Measurements from ENCODE around the gene ITGA4. TPM values are rescaled to one million over a fixed set of nuclear protein-coding genes. Genes with fewer than 3 reads are reported as not detected.

The ITGA4 gene
- polyA plus RNA-seq, 6 donors from 2014 or later = 129 to 160 (median 153) TPM

- Mint-ChIP-seq H3K36me3 (no peaks in the 10 kb centered on the region), H3K4me3 (no peak overlapping the region), H3K9me3 (no peaks in the 10 kb centered on the region), H3K4me1 (no peaks in the 10 kb centered on the region), H3K27ac (no peak overlapping the region), H3K27me3 (peaks cover 0 to 5% (median 0%) of the 10 kb centered on the region in 3 donors)
- no peak for DNase-seq
- ATAC-seq (ENCODE audit: low read depth in 2 of 2) = no peak
Observed at GRCh38 chr2:181575024-181575649, 118.0 kb downstream of the ITGA4 start.

- ATAC-seq (ENCODE audit: low read depth in 2 of 2) = no peak
- no peaks in the 10 kb centered on the region for H3K4me1 Mint-ChIP-seq
- no peak overlapping the region for H3K27ac Mint-ChIP-seq
- H3K9me3 Mint-ChIP-seq = no peaks in the 10 kb centered on the region
- H3K27me3 Mint-ChIP-seq = peaks cover 0 to 5% (median 0%) of the 10 kb centered on the region in 3 donors
- no peak for DNase-seq
- H3K36me3 Mint-ChIP-seq = no peaks in the 10 kb centered on the region
- H3K4me3 Mint-ChIP-seq = no peak overlapping the region
Observed at GRCh38 chr2:181575650-181576025, 118.5 kb downstream of the ITGA4 start.

GRCh38 chr2:181576431-181576830 lies 119.2 kb downstream of the ITGA4 start:
- no peaks in the 10 kb centered on the region for H3K9me3 Mint-ChIP-seq
- ATAC-seq (ENCODE audit: low read depth in 2 of 2) = no peak
- DNase-seq = no peak
- H3K27me3 Mint-ChIP-seq = peaks cover 0 to 5% (median 0%) of the 10 kb centered on the region in 3 donors
- no peaks in the 10 kb centered on the region for H3K4me1 Mint-ChIP-seq
- no peak overlapping the region for H3K4me3 Mint-ChIP-seq
- no peak overlapping the region for H3K27ac Mint-ChIP-seq
- no peaks in the 10 kb centered on the region for H3K36me3 Mint-ChIP-seq

GRCh38 chr2:181578829-181579228 lies 121.6 kb downstream of the ITGA4 start:
- ATAC-seq (ENCODE audit: low read depth in 2 of 2) = no peak
- Mint-ChIP-seq H3K4me3 (no peak overlapping the region), H3K36me3 (no peaks in the 10 kb centered on the region), H3K27ac (no peak overlapping the region), H3K27me3 (peaks cover 0 to 9% (median 0%) of the 10 kb centered on the region in 3 donors), H3K4me1 (no peaks in the 10 kb centered on the region), H3K9me3 (no peaks in the 10 kb centered on the region)
- DNase-seq = no peak

GRCh38 chr2:181581534-181581933 lies 124.3 kb downstream of the ITGA4 start:
- no peak overlapping the region for H3K27ac Mint-ChIP-seq
- peaks cover 0 to 9% (median 0%) of the 10 kb centered on the region in 3 donors for H3K27me3 Mint-ChIP-seq
- DNase-seq (no peak), ATAC-seq (ENCODE audit: low read depth in 2 of 2) (no peak)
- no peaks in the 10 kb centered on the region for H3K36me3 Mint-ChIP-seq
- peaks cover 3 to 9% (median 6%) of the 10 kb centered on the region in 3 donors for H3K4me1 Mint-ChIP-seq
- no peak overlapping the region for H3K4me3 Mint-ChIP-seq
- H3K9me3 Mint-ChIP-seq = no peaks in the 10 kb centered on the region

GRCh38 chr2:181585732-181586131 lies 128.5 kb downstream of the ITGA4 start:
- Mint-ChIP-seq H3K27ac (no peak overlapping the region), H3K4me3 (no peak overlapping the region), H3K36me3 (no peaks in the 10 kb centered on the region), H3K27me3 (peaks cover 0 to 10% (median 0%) of the 10 kb centered on the region in 3 donors), H3K4me1 (peaks cover 6 to 14% (median 10%) of the 10 kb centered on the region in 3 donors), H3K9me3 (no peaks in the 10 kb centered on the region)
- DNase-seq = no peak
- ATAC-seq (ENCODE audit: low read depth in 2 of 2) = no peak

Other genes starting within 250 kb of the ITGA4 start
- 10 to 100 TPM; 14.8 to 24.5 (median 19.6) TPM for gene CERKL, start 199.7 kb downstream of the ITGA4 start, polyA plus RNA-seq (ENCODE audit: low read depth in 6 of 6)
- gene NEUROD1, start 223.1 kb downstream of the ITGA4 start, polyA plus RNA-seq (ENCODE audit: low read depth in 6 of 6) = not detected